Neural cell (in vitro differentiated cells): ENCODE results near the gene MAP3K20.

Experiments used
- EP300 ChIP-seq: fragments of 450-650 bp; conservative IDR thresholded peaks from 2 replicates; pipeline ENCODE4 v1.6.1; 2014; ENCODE audit warnings: antibody characterized with exemption, mild to moderate bottlenecking, moderate library complexity; ENCODE audit not compliant: poor library complexity, severe bottlenecking
- EZH2 ChIP-seq: fragments of 200-600, 300-800 bp; shearing (Covaris generic), sonication (generic); IDR thresholded peaks from 2 replicates; pipeline ENCODE4 v1.6.1; 2014; ENCODE audit warnings: antibody characterized with exemption, low read length, borderline replicate concordance, mild to moderate bottlenecking; ENCODE audit not compliant: insufficient read depth, poor library complexity, severe bottlenecking
- POLR2AphosphoS5 ChIP-seq: IDR thresholded peaks from 2 replicates; pipeline ENCODE4 v1.6.1; 2012
- SMC3 ChIP-seq: fragments of 450-650 bp; conservative IDR thresholded peaks from 2 replicates; pipeline ENCODE4 v1.6.1; 2014; ENCODE audit warnings: antibody characterized with exemption, mild to moderate bottlenecking, moderate library complexity; ENCODE audit not compliant: poor library complexity
- TAF1 ChIP-seq: IDR thresholded peaks from 2 replicates; pipeline ENCODE4 v1.6.1; 2012; ENCODE audit warnings: low read depth
- TF ChIP-seq, protein P1 (sequence below): fragments of 450-650 bp; IDR thresholded peaks from 2 replicates; pipeline ENCODE4 v1.5.1; 2014; ENCODE audit warnings: antibody characterized with exemption, mild to moderate bottlenecking, moderate library complexity; ENCODE audit not compliant: poor library complexity, severe bottlenecking

DNA sequence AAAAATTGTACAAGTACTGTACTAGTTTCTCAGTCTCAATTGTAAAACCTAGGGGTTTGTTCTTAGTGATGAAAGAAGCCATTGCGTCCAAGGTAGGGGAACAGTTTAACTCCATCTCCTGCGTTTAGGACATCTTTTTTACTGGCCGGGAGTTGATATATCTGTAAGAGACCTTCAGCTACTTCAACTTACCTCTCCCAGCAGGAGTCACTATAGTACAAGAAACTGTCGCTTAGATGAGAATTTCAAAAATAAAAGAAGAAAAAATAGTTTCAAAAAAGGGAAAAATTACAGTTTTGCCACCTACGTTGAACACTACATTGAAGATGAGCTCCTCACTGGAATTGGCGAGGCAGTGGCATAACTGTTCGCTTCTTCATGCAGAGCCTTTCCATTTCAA is 122.7 kb downstream of the MAP3K20 start:
- TF ChIP-seq, protein P1, sequence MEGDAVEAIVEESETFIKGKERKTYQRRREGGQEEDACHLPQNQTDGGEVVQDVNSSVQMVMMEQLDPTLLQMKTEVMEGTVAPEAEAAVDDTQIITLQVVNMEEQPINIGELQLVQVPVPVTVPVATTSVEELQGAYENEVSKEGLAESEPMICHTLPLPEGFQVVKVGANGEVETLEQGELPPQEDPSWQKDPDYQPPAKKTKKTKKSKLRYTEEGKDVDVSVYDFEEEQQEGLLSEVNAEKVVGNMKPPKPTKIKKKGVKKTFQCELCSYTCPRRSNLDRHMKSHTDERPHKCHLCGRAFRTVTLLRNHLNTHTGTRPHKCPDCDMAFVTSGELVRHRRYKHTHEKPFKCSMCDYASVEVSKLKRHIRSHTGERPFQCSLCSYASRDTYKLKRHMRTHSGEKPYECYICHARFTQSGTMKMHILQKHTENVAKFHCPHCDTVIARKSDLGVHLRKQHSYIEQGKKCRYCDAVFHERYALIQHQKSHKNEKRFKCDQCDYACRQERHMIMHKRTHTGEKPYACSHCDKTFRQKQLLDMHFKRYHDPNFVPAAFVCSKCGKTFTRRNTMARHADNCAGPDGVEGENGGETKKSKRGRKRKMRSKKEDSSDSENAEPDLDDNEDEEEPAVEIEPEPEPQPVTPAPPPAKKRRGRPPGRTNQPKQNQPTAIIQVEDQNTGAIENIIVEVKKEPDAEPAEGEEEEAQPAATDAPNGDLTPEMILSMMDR = no peak
- no peak for TF ChIP-seq TAF1
- TF ChIP-seq SMC3 = no peak
- TF ChIP-seq EP300 = no peak
- TF ChIP-seq EZH2 = no peak
- no peak for TF ChIP-seq POLR2AphosphoS5
